ENCODE data around the gene CABP2.

DNA sequence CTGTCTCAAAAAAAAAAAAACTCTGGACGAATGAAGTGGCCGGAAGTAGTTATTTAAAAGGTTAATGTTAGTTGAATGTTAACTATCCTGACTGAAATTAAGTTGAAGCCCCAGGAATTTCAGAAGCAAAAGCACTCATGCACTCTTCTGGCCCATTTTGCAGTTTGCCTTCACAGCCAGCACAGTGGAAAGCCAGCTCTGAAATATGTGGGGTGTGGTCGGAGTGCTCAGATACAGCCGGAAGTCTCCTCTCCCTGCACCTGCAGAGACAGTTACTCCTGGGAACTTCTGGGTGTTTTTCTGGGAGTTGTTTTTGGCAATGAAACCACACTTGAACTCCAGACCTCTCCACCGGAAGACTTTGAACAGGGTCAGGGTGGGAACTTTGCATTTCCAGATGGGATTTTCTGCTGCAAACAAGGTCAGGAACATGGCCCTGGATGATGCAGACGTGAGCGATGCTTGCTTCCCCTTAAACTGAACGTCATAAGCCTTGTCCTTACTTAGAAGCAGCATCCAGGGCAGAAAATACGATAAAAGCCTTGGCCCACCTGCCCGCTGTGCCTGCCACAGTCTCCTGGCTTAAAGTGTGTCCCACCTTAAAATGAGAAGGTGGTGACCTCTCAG, 21.5 kb upstream of the CABP2 start:
- TF ChIP-seq RARB (CRISPR knock-in tag; IDR thresholded peaks at IDR 0.05) (no peak), ZNF70 (CRISPR knock-in tag; IDR thresholded peaks at IDR 0.05) (no peak)
- TF ChIP-seq, protein P1, sequence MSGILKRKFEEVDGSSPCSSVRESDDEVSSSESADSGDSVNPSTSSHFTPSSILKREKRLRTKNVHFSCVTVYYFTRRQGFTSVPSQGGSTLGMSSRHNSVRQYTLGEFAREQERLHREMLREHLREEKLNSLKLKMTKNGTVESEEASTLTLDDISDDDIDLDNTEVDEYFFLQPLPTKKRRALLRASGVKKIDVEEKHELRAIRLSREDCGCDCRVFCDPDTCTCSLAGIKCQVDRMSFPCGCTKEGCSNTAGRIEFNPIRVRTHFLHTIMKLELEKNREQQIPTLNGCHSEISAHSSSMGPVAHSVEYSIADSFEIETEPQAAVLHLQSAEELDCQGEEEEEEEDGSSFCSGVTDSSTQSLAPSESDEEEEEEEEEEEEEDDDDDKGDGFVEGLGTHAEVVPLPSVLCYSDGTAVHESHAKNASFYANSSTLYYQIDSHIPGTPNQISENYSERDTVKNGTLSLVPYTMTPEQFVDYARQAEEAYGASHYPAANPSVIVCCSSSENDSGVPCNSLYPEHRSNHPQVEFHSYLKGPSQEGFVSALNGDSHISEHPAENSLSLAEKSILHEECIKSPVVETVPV (CRISPR knock-in tag; IDR thresholded peaks at IDR 0.05): no peak
